NCI-H2196 (cell line): ENCODE measurements around the gene PDCD1LG2.
A peak's percentile ranks its signal among the peaks of the same experiment; 100 is the strongest.
"Not testable (repeated sequence)": the region's sequence is repeated elsewhere in the genome, so short reads cannot be mapped to it uniquely, and the experiment has no call there.

Experiments used
- DNase-seq: peaks from one replicate; lab custom pipeline; 2025; ENCODE audit not compliant: unreplicated experiment; lab: John Stamatoyannopoulos, UW

The PDCD1LG2 gene

DNA sequence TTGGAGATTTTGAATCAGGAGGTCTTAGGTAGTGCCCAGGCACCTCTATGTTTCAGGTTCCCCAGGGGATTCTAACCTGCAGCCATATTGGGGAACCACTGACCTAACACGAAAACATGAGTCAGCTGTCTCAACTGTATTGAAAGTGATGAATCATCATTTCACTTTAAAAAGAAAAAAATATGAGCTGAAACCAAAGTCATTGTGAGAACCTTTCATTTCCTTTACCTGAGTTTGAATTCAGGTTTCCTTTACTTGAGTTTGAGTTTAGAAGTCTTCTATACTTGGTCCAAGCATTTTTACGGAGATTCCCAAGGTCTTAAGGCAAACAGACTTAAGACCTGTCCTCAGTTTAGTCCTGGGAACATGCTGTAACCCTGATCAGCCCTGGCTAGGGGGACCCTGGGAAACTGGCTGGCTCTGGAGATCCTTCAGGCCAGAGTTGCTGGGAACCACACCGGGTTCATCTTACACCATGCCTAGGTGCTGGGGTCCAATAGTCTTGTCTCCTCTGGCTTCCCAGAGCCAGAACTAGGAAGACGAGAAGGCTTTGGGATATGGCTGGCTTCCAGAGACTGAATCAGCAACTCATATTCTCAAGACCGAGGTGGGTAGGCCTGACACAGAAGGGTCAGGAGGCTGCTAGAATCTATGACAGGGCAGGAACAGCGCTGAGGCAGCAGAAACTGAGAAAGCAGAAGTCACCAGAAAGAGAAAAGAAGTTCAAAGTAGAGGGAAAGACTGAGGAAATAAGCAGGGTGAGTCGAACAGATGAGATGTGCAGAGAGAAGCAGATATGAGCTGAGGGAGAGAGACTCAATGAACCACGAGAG is 16.4 kb upstream of the PDCD1LG2 start:
- DNase-seq, result no peak

DNA sequence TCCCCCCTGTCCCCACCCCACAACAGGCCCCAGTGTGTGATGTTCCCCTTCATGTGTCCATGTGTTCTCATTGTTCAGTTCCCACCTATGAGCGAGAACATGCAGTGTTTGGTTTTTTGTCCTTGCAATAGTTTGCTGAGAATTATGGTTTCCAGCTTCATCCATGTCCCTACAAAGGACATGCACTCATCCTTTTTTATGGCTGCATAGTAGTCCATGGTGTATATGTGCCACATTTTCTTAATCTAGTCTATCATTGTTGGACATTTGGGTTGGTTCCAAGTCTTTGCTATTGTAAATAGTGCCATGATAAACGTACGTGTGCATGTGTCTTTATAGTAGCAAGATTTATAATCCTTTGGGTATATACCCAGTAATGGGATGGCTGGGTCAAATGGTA is 15.6 kb upstream of the PDCD1LG2 start:
- DNase-seq, result not testable (repeated sequence)

DNA sequence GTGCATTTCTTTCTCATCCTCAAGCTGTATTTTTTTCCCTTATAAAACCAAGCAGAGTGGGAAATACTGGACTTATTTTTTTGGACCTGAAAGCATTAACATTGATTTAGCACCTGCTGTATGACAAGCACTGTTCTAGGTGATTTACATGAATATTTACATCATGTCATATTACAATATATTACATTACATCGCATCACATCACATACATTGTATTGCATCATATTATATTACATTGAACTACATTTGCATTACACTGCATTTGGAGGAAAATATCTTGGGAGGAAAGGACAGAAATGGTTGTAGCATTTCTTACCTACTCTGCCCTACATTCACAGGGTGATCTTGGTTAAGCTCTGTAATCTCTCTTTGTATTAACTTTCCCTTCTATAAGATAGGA is 11.2 kb upstream of the PDCD1LG2 start:
- DNase-seq, result no peak

DNA sequence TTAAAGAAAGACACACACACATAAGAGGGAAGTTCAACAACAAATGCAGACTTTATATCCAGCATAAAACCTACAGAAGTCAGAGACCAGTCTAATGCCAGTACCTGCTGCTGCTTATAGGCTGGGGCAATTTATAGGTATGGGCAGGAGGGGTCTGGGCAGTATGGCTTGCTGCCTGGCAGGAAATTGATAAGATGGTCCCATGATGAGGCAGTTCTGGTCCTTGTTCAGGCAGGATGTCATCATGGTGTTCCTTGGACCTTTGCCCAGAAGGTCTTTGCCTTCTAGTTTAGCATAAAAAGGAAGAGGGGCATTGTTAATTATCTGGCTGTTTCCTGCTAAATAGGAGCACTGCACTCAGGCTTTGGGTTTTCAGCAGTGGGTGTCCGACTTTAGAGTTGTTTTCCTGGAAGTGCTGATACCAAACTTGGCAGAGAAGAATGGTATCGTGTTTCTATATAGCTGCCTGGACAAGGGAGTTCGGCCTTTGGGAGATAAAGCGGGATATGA is 10.4 kb upstream of the PDCD1LG2 start:
- DNase-seq, result peak; percentile 63

DNA sequence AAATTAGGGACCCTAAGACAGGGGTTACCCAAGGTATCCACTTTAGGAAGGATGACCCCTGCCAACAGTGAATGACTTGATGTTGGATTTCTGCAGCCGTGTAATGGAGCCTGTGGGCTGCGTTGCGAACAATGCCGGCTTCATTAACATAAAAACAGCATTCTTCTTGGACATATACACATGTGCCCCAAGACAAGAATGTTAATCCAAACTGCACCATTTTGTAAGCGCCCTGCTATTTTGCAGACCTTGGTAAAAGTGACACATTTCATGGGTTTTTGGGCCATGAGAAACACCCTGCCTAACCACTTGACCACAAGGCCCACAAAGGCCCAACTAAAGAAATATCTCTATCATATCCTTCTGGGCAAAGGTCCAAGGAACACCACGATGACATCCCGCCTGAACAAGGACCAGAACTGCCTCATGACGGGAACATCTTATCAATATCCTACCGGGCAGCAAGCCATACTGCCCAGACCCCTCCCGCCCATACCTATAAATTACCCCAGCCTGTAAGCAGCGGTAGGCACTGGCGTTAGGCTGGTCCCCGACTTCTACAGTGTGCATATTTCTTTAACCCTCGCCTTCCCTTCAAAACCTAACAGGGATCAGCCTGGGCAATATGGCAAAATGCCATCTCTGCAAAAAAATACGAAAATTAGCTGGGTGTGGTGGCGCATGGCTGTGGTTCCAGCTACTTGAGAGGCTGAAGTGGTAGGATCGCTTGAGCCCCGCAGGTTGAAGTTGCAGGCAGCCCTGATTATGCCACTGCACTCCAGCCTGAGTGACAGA is 9.7 kb upstream of the PDCD1LG2 start:
- peak; percentile 46 for DNase-seq

DNA sequence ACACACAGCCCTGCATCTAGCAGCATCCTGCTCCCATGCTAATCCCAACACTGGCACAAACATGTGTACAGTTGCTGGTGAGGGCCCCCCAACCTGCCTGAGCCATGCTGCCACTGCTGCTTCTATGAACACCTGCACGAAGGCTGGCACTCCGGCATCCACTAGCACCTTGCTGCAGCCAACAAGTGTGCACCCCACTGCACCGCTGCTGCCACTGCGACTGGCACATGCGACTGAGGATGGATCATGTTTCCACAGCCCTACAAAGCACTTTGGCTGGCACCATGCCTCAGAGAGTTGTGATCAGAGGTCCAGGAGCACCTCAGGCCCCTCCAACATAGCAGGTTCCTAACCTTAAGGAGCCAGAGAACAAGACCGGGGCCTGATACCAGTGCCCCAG is 7.8 kb upstream of the PDCD1LG2 start:
- DNase-seq, result no peak

DNA sequence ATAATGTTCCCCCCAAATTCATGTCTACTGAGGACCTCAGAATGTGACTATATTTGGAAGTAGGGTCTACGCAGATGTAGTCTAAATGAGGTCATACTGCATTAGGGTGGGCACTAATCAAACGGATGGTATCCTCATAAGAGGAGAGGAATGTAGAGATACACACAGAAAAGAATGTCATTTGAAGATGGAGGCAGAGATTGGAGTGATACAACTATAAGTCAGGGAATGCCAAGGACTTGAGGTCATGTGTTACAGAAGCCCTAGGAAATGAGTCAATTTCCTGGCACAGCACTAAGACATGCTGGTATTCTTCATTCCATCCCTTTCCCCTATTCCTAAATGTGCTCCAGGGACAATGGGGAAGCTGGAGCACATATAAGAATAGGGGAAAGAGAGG is 758 bp upstream of the PDCD1LG2 start:
- DNase-seq, result no peak

DNA sequence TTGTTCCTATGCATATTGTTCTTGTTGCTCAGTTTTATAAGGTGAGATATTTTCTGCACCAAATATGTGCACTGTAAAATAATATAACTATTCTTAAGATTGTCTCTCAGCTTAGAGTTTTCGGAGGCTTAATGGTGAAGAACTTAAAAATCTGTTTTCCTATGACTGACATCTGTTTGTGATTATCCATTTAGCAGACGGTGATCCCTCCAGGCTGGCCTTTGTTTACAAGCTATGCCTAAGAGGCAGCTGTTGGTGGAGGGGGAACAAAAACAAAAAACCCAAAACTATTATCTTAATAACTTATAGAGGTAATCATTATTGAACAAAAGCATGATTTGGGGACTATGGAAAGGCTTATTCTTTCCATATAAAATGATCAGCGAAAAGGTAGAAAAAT is 658 bp downstream of the PDCD1LG2 start:
- DNase-seq, result no peak

DNA sequence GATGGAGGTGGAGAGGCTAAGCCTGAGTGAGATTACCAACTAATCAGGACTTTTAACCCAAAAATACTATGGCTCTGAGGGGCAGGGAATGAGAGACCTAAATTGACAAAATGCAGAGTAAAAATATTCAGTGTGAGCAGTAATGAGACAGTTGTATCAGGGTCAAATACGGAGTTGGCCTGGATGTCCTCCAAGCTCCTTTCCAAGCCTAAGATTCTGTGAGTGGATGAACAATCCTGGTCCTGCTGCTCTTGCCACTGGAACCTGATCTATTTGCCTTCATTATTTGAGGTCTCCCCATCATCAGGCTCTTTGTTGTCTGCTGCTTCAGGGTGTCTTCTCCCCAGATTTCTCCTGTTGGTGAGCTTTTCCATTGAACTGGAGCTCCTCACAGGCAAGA is 1.1 kb downstream of the PDCD1LG2 start:
- DNase-seq, result no peak

DNA sequence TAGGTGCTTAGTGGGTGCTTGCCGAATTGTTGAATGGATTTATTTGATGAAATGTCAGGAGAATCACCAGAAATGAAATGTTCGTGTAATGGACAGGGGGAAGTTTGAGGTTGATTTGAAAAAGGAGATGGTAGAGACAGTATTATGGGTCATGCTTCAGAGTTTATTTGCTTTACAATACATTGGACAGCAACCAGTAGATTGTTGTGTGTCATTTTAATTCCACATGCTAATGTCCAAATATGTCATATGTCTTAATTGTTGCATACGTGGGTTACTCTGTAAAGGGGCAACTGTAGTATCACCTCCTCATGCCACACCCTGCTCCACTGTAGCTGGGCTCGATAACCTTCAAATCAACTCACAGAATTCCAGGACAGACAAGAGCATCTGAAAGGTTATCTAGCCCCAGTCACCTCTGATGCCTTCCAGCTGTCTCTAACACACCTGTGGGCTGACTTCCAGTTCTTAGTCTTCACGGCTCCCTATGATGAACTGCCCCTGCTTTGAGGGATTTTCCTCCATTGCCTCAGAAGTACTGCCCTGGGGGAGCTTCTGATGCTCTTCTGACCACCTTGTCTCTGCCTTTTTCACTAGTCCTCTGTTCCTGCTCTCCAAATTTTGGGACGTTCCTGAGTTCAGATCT is 1.7 kb downstream of the PDCD1LG2 start:
- DNase-seq, result no peak

DNA sequence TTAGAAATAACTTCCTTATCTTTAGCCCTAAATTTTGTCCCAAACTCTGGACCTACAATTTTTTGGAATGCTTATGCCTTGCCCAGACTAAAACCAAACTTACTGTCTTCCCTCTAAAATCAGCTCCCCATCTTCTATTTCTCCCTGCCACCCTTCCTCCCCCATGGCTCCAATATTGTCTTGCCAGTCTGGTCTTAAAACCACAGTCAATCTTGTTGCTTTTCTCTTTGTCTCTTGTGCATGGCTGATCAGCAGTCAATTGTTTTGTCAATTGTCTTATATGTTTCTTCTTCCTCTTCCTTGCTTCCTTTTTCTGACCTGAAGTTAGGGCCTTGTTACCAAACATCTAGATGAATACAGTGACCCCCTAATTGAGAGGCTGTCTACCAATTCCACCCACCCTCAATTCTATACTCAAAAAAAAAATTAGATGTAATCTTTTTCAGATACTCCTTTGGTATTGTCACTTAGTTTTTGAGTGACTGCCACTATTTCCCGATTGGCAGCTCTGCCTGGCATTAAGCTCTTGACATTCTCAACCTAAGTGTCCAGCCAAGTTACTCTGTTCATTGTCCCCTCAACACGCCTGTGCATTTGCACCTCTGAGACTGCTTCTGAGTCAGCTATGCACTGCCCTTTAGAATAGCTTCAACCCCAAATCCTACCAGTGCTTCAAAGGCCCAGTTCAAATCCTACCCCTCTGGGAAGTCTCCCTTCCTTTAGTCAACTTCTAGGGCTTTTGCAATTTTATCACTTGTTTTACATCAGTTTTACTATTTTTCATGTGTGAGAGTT is 2.5 kb downstream of the PDCD1LG2 start:
- no peak for DNase-seq

DNA sequence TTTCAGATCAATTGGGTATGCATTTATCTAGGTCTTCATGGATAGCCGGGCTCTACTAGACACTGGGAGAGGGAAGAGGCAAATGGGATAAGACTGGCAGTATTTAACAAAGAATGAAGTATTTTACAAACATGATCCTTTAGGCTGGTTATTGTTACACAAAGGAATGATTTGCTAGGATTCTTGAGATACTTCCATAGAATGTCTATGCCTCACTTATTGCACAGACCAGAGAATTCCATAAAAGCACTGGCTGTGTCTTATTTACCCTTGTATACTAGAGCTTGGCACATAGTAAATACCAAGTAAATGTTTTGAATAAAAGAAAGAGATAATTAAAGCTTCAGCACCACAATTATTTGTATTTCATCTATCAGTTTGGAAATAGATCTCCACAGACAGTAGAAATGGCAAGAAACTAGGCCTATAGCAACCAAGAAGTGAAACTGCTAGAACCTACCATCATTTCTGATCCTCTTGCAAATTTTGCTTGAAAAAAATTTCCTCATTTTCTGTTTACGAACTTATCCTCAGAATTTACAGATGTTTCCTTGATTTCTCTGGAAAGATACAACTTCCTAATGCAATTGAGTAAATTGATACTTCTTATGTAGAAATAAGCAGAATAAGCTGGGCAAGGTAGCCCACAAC is 3.8 kb downstream of the PDCD1LG2 start:
- no peak for DNase-seq

DNA sequence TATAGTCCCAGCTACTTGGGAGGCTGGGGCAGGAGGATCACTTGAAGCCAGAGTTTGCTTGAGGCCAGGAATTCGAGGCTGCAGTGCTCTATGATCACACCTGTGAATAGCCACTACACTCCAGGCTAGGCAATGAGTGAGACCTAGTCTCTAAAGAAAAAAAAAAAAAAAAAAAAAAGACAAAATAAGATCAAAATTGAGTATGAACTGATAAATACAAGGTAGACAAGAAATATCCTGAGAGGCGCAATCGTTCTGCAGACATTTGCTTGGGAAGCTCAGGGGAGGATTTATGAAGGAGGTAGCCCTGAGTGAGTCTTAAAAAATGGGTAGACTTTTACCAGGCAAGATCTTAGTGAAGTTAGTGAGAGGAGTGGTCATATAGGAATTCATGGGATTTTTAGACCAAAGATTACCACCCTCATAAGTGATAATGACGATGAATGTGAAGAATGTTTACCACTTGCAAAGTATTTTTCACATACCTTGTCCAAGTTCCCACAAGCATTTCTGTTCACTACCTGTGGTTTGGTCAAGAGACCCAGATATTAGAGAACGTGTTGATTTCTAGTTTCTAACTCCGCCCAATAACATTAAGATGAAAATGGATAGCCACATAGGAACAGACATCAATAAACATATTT is 4.4 kb downstream of the PDCD1LG2 start:
- no peak for DNase-seq

DNA sequence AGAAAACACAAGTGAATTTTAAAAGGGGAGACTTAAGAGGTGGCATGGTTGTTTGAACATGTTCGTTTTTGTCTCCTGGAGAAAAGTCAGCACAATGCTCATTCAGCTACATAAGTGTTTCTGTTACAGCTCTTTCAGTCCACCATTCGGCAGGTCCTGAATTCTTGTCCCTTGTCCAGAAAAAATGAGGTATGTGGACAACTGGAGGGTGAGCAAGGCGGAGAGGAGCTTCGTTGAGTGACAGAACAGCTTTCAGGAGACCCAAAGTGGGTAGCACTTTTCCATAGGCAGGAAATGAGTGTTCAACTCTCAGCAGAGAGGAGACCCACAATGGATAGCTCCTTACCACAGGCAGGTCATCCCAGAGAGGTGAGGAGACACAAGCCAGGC is 4.9 kb downstream of the PDCD1LG2 start:
- no peak for DNase-seq

DNA sequence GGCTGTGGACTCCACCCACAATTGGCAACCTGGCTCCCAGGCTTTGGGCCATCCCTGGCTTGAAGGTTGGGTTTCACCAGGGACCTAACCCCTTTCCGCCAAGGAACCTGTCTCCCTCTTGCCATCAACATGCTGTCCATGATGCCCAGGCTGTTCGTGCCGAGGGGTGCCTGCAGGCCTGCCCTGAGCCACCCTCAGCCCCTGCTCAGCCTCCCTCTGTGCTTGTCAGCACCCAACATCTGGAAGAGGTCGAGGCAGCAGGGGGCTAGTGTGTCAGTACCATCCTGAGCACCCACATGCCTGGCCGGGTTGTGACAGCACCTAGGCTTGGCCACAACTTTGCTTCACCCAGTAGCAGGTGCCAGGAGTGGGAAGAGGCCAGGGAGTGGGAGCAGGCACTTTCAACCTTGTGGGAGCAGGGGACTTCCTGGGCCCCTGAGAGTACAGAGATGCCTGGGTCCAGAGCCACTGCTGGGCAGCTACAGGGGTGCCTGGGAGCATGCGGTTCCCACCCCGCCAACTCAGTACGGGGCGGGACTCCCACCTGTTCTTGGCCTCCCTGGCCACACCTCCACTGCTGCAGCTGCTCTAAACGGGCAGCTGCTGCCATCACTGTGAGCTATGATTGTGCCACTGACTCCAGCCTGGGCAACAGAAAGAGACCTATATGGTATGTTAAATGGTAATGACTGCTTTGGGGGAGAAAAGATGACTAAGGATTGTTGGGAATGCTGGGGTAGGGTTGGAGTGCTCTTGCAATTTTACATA is 6.3 kb downstream of the PDCD1LG2 start:
- DNase-seq, result no peak

DNA sequence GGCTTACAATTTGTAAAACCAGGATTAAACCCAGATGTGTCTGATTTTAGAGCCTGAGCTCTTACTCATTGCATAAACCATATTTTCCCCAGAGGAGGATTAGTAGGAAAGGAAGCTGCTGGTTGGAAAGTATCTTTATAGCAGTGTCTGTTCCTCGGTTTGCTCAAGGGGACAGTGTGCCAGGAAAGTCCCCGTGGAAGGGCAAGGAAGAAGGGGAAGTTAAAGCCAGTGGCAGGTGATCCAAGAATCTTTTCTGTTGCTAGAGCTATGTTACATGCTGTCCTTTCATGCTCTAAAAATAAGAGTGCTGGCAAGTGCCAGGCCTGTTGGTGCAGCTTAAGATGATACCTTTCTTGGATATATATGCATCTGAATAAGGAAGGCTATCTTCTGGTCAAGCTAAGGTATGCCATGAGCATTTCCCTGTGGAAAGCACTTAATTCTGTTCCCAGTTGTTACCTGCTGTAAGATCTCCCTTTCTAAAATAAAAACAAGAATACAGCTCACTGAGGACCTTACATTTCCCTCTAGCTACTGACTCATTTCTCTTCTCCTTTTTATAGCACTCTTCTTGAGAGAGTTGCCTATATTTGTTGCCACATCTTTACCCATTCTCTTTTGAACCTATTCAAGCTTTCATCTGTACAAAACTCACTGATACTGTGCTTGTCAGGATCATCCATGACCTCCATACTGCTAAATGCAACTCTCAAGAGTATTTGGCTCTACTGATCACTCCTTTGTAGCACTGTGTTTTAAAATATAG is 8.0 kb downstream of the PDCD1LG2 start:
- DNase-seq, result no peak

DNA sequence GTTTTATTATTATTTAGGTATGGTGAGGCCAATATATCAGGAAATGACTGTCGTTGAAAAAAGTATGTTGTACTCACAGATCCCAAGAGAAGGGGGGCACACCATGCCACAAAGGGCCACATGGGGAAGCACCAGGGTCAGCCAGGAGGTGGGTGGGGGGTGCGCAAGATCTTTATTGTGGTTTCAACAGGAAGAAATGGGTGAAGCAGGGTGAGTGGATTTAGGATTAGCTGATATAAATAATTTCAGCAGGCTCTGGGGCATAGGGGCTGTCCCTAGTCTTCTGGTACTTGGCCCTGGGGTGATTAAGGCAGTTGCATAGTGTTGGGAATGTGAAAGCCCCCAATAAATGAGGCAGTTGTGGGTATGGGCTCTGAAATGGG is 8.6 kb downstream of the PDCD1LG2 start:
- DNase-seq, result no peak

DNA sequence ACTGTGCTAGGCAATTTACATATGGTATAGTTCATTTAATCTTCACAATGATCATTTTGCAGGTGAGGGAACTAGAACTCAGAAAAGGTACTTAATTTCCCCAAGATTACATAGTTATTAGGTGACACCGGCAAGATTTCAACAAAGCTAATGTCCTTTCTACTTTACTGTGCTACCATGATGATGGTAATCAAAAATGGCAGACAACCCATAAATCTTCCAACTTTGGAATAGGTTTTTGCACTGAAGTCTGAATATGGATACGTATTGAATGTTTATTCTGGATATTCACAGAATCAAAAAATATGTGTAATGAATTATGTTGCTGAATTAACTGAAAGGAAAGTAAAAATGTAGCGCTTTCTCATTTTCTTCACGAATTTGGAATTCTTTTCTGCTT is 13.8 kb downstream of the PDCD1LG2 start:
- DNase-seq, result no peak
